Ovary (tissue), 9 donors: ENCODE measurements around the gene LSAMP. TPM values are rescaled to one million over a fixed set of nuclear protein-coding genes. Genes with fewer than 3 reads are reported as not detected.

Experiments used
- DNase-seq, 5 donors: peaks; one replicate each; pipeline ENCODE4 v3.0.0-alpha.2; 2019 to 2020
- H3K27ac ChIP-seq, 2 donors: fragments of 200-600 bp; one replicate each; pipeline versions ENCODE4 v1.5.1 to v1.8.0; 2019 to 2022
- H3K27me3 ChIP-seq: fragments of 200-600 bp; one replicate; pipeline ENCODE4 v1.8.0; 2022
- H3K36me3 ChIP-seq: fragments of 200-600 bp; sonication (generic); one replicate; pipeline ENCODE4 v1.5.1; 2019
- H3K4me1 ChIP-seq: one replicate; pipeline ENCODE4 v1.8.1; 2013; ENCODE audit warnings: mild to moderate bottlenecking, moderate library complexity; ENCODE audit not compliant: insufficient read depth
- H3K4me3 ChIP-seq: fragments of 200-600 bp; sonication (generic); one replicate; pipeline ENCODE4 v1.5.1; 2017
- H3K9me3 ChIP-seq, 2 donors: fragments of 200-600 bp in 1 of 2; sonication (generic) in 1 of 2; one replicate each; pipeline versions ENCODE4 v1.5.1 to v1.8.1; 2013 to 2019; ENCODE audit warnings: mild to moderate bottlenecking in 1 of 2, moderate library complexity in 1 of 2
- CTCF ChIP-seq, 3 donors: fragments of 450-650 bp in 2 of 3; fragments of 200-600 bp in 1 of 3; IDR thresholded peaks; one replicate each; pipeline versions ENCODE4 v1.5.1 to v1.8.0; 2016 to 2022; ENCODE audit warnings: antibody characterized with exemption in 3 of 3, mild to moderate bottlenecking in 1 of 3
- EP300 ChIP-seq: sonication (generic); formaldehyde crosslinking; IDR thresholded peaks from one replicate; pipeline ENCODE4 v1.6.1; 2017; ENCODE audit warnings: antibody characterized with exemption
- POLR2A ChIP-seq: fragments of 450-650 bp; IDR thresholded peaks from one replicate; pipeline ENCODE4 v1.6.1; 2017; ENCODE audit warnings: antibody characterized with exemption, mild to moderate bottlenecking, moderate library complexity
- WGBS, 3 donors: extraction: QIAGEN DNeasy Blood & Tissue Kit in 1 of 3; methylation state at CpG; one replicate each; pipeline versions ENCODE4 v1.1.5 to v1.1.7; 2013 to 2017; 5-methylcytosine and 5-hydroxymethylcytosine counted together
- intact Hi-C, 4 donors: fragments of 100-400 bp; cut with DNase I; formaldehyde crosslinking; loops; one replicate each; pipeline versions ENCODE4 v1.11.0 to v1.15.1; 2022 to 2023
- polyA plus RNA-seq, 2 donors: library from polyadenylated mRNA; stranded (reverse); fragments of 200-250 nt in 1 of 2; fragments of 350-450 nt in 1 of 2; fragmentation: Illumina TruSeq in 1 of 2; extraction: RNeasy Lipid Tissue Mini Kit (QIAGEN cat#74804) in 1 of 2; gene quantifications; one replicate each; pipeline ENCODE4 v1.2.3, GENCODE V29; 2013 to 2014
- total RNA-seq, 7 donors: library from RNA; depleted of rRNA in 2 of 7; stranded (reverse); fragments of >200 nt in 2 of 7; fragmentation: NEBNext Ultra II Directional in 3 of 7; extraction: Animal tissue kit (Norgen Biotek cat#: 25700) in 3 of 7; gene quantifications; one replicate each; pipeline versions ENCODE4 v1.1.0 to v1.2.4, GENCODE V29; 2016 to 2023
- donor health status: DM: no; HTN: no; CAD: no; lungs with moderate emphysema.
- donor health status: DM: no; HTN: no; CAD: no.
- donor health status: Bipolar disorder and iron deficiency.
- donor health status: DM: yes; HTN: yes; CAD: no.
- donor health status: DM: no; HTN: no; CAD: no.
- donor health status: DM: yes; HTN: yes; CAD: no.

The LSAMP gene
- total and polyA plus RNA-seq, 9 donors: 1.1 to 13.0 (median 5.4) TPM

- Histone ChIP-seq H3K4me3 (no peak overlapping the region), H3K4me1 (no peaks in the 10 kb centered on the region), H3K36me3 (no peaks in the 10 kb centered on the region), H3K27me3 (no peaks in the 10 kb centered on the region), H3K27ac (no peak overlapping the region), H3K9me3 (no peaks in the 10 kb centered on the region)
- DNase-seq: no peak
- TF ChIP-seq POLR2A (no peak), CTCF (IDR thresholded peaks at IDR 0.05) (no peak), EP300 (no peak)
- WGBS, 3 donors: 49 to 56% (median 56%) methylated on average over 5 of the region's 5 CpGs
- intact Hi-C loops: no loop called here
Measured at GRCh38 chr3:116263842-116264545, 181.3 kb downstream of the LSAMP start.

- intact Hi-C loops: no loop called here
- 71 to 87% (median 78%) methylated on average over 2 of the region's 2 CpGs for WGBS, 3 donors
- TF ChIP-seq CTCF (IDR thresholded peaks at IDR 0.05): no peak
- TF ChIP-seq EP300: no peak
- TF ChIP-seq POLR2A: no peak
- H3K4me3 ChIP-seq: no peak overlapping the region
- H3K27ac ChIP-seq: no peak overlapping the region
- DNase-seq: no peak
- no peaks in the 10 kb centered on the region for H3K4me1 ChIP-seq
- no peaks in the 10 kb centered on the region for H3K36me3 ChIP-seq
- no peaks in the 10 kb centered on the region for H3K27me3 ChIP-seq
- no peaks in the 10 kb centered on the region for H3K9me3 ChIP-seq
Measured at GRCh38 chr3:116260491-116260890, 184.8 kb downstream of the LSAMP start.

- Histone ChIP-seq H3K9me3 (no peaks in the 10 kb centered on the region), H3K27ac (no peak overlapping the region), H3K4me3 (no peak overlapping the region), H3K36me3 (no peaks in the 10 kb centered on the region), H3K27me3 (no peaks in the 10 kb centered on the region), H3K4me1 (no peaks in the 10 kb centered on the region)
- no peak for DNase-seq
- TF ChIP-seq CTCF (IDR thresholded peaks at IDR 0.05) (no peak), POLR2A (no peak), EP300 (no peak)
- intact Hi-C loops: no loop called here
Measured at GRCh38 chr3:116259984-116260383, 185.3 kb downstream of the LSAMP start.

- 56 to 76% (median 73%) methylated on average over 4 of the region's 4 CpGs for WGBS, 3 donors
- Histone ChIP-seq H3K27ac (no peak overlapping the region), H3K36me3 (no peaks in the 10 kb centered on the region), H3K4me1 (no peaks in the 10 kb centered on the region), H3K4me3 (no peak overlapping the region), H3K27me3 (no peaks in the 10 kb centered on the region), H3K9me3 (no peaks in the 10 kb centered on the region)
- intact Hi-C loops: no loop called here
- no peak for TF ChIP-seq CTCF (IDR thresholded peaks at IDR 0.05)
- no peak for DNase-seq
Measured at GRCh38 chr3:116256843-116257485, 188.3 kb downstream of the LSAMP start.
